ENCODE data around the gene SLC6A18.
"Not testable (repeated sequence)": the region's sequence is repeated elsewhere in the genome, so short reads cannot be mapped to it uniquely, and the experiment has no call there.

Gene SLC6A18

DNA sequence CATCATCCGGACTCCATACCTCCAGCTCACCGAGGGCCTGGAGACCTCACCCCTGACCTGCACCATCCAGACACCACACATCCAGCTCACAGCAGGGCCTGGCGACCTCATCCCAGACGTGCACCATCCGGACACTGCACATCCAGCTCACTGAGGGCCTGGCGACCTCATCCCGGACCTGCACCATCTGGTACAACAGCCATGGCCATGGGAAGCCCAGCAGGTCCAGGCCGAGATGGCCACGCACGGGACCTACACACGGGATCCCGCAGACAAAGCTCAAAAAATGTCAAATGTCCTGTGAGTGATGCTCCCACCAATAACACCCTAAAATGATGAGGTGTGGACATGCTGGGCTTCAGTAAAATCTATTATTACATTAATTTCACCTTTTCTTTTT is 60.0 kb downstream of the SLC6A18 start:
- TF ChIP-seq, protein P1, sequence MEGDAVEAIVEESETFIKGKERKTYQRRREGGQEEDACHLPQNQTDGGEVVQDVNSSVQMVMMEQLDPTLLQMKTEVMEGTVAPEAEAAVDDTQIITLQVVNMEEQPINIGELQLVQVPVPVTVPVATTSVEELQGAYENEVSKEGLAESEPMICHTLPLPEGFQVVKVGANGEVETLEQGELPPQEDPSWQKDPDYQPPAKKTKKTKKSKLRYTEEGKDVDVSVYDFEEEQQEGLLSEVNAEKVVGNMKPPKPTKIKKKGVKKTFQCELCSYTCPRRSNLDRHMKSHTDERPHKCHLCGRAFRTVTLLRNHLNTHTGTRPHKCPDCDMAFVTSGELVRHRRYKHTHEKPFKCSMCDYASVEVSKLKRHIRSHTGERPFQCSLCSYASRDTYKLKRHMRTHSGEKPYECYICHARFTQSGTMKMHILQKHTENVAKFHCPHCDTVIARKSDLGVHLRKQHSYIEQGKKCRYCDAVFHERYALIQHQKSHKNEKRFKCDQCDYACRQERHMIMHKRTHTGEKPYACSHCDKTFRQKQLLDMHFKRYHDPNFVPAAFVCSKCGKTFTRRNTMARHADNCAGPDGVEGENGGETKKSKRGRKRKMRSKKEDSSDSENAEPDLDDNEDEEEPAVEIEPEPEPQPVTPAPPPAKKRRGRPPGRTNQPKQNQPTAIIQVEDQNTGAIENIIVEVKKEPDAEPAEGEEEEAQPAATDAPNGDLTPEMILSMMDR (IDR thresholded peaks at IDR 0.05), result no peak

DNA sequence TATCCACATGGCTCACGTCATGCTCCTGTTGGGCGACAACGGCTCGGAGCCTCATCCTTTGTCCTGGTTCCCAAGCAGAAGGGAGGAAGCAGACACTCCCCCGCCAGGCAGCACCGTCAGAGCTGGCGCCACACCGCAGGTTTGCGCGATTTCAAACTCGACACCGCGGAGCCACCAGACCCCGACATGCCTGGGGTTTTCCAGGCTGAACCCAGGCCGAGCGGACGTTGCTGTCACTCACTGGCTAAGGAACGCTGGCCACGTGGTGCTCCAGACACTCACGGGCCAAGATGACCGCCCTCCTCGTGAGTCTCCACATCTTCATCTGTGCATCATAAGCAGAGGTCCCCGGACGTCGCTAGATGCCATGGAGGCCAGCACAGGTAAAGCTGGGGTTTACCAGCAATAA is 60.7 kb downstream of the SLC6A18 start:
- Histone ChIP-seq H3K9me3 (no peaks in the 10 kb centered on the region), H3K27me3 (no peaks in the 10 kb centered on the region), H3K4me1 (ENCODE audit: control insufficient read depth in 1 of 2, insufficient read depth in 1 of 2, low read depth in 1 of 2, low read length in 1 of 2) (no peaks in the 10 kb centered on the region), H3K27ac (no peak overlapping the region), H3K4me3 (ENCODE audit: low read depth in 1 of 2, low read length in 1 of 2) (no peak overlapping the region), H3K36me3 (no peaks in the 10 kb centered on the region)
- TF ChIP-seq, protein P1 (IDR thresholded peaks at IDR 0.05), result no peak

More for the DNA sequence above, 60.0 kb downstream of the SLC6A18 start:
- Histone ChIP-seq H3K27ac (no peak overlapping the region), H3K4me3 (ENCODE audit: low read depth in 1 of 2, low read length in 1 of 2) (no peak overlapping the region), H3K27me3 (no peaks in the 10 kb centered on the region), H3K9me3 (no peaks in the 10 kb centered on the region), H3K4me1 (ENCODE audit: control insufficient read depth in 1 of 2, insufficient read depth in 1 of 2, low read depth in 1 of 2, low read length in 1 of 2) (no peaks in the 10 kb centered on the region), H3K36me3 (no peaks in the 10 kb centered on the region)

DNA sequence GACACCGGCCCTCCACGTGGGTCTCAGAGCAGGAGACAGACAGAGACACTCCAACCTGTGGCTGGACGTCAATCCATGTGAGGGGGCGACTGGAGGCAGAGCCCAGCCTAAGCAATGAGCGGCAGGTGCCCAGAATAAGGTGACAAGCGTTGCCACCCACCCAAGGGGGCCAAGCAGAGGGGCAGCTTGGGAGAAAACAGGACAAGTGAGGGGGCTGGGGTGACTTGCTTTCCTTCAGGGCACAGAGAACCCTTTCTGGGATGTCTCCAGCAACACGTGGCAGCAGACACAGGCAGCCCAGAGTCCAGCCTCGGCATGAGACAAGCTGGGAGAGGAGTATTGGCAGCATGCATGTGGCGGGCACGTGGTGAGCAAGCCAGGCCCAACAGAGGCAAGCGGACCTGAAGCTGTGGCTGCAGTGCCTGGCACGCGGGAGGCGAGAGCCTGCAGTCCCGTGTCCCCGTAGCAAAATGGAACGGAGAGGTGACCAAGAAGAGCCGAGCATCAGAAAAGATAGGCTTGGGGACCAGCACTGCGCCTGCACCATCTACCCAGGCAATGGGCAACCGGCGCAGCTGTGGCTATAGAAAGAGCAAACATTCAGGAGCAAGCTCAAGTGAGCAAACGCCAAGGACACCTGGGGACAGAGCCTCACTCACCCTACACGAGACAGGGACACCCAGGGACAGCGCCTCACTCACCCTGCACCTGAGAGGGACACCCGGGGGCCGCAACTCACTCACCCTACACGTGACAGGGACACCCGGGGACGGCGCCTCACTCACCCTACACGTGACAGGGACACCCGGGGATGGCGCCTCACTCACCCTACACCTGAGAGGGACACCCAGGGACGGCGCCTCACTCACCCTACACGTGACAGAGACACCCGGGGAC is 63.5 kb downstream of the SLC6A18 start:
- Histone ChIP-seq H3K9me3 (no peaks in the 10 kb centered on the region), H3K27ac (no peak overlapping the region), H3K4me3 (ENCODE audit: low read depth in 1 of 2, low read length in 1 of 2) (no peak overlapping the region), H3K36me3 (no peaks in the 10 kb centered on the region), H3K27me3 (peaks cover 11% of the 10 kb centered on the region), H3K4me1 (ENCODE audit: control insufficient read depth in 1 of 2, insufficient read depth in 1 of 2, low read depth in 1 of 2, low read length in 1 of 2) (no peaks in the 10 kb centered on the region)
- TF ChIP-seq, protein P1 (IDR thresholded peaks at IDR 0.05), result no peak

- H3K27ac ChIP-seq; H3K36me3 ChIP-seq; H3K4me1 ChIP-seq (ENCODE audit: control insufficient read depth in 1 of 2, insufficient read depth in 1 of 2, low read depth in 1 of 2, low read length in 1 of 2); H3K9me3 ChIP-seq; H3K4me3 ChIP-seq (ENCODE audit: low read depth in 1 of 2, low read length in 1 of 2): not testable (repeated sequence)
- H3K27me3 ChIP-seq, result peaks cover 20% of the 10 kb centered on the region
These were observed 64.4 kb downstream of the SLC6A18 start for GRCh38 chr5:1289559-1289958.

DNA sequence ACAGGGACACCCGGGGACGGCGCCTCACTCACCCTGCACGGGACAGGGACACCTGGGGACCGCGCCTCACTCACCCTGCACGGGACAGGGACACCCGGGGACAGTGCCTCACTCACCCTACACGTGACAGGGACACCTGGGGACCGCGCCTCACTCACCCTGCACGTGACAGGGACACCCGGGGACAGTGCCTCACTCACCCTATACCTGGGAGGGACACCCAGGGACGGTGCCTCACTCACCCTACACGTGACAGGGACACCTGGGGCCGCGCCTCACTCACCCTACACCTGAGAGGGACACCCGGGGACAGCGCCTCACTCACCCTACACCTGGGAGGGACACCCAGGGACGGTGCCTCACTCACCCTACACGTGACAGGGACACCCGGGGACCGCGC is 65.8 kb downstream of the SLC6A18 start:
- H3K36me3 ChIP-seq, result not testable (repeated sequence)
- peaks cover 34% of the 10 kb centered on the region for H3K27me3 ChIP-seq

DNA sequence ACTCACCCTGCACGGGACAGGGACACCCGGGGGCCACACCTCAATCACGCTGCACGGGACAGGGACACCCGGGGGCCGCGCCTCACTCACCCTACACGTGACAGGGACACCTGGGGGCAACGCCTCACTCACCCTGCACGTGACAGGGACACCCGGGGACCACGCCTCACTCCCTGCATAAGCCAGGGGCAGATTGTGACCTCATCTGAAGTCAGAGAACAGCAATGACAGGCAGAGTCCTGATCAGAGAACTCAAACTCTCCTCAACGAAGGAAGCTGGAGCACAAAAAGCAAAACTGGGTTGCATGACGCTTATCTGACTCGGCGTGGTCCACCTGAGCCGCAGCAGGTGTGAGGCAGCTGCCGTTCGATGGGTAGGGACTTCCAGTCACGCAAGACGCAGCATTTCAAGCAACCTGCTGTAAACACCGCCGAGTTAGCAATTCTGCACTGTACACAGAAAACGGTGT is 66.5 kb downstream of the SLC6A18 start:
- no peaks in the 10 kb centered on the region for H3K9me3 ChIP-seq
- TF ChIP-seq, protein P1 (IDR thresholded peaks at IDR 0.05), result no peak
- no peaks in the 10 kb centered on the region for H3K36me3 ChIP-seq
- H3K27me3 ChIP-seq, result peaks cover 41% of the 10 kb centered on the region
- H3K4me3 ChIP-seq (ENCODE audit: low read depth in 1 of 2, low read length in 1 of 2), result no peak overlapping the region
- no peaks in the 10 kb centered on the region for H3K4me1 ChIP-seq (ENCODE audit: control insufficient read depth in 1 of 2, insufficient read depth in 1 of 2, low read depth in 1 of 2, low read length in 1 of 2)
- H3K27ac ChIP-seq, result no peak overlapping the region

More for the DNA sequence above, 65.8 kb downstream of the SLC6A18 start:
- H3K27ac ChIP-seq; H3K4me1 ChIP-seq (ENCODE audit: control insufficient read depth in 1 of 2, insufficient read depth in 1 of 2, low read depth in 1 of 2, low read length in 1 of 2); H3K9me3 ChIP-seq; H3K4me3 ChIP-seq (ENCODE audit: low read depth in 1 of 2, low read length in 1 of 2): not testable (repeated sequence)
